ENCODE measurements around the gene GFAP.

GFAP gene

DNA sequence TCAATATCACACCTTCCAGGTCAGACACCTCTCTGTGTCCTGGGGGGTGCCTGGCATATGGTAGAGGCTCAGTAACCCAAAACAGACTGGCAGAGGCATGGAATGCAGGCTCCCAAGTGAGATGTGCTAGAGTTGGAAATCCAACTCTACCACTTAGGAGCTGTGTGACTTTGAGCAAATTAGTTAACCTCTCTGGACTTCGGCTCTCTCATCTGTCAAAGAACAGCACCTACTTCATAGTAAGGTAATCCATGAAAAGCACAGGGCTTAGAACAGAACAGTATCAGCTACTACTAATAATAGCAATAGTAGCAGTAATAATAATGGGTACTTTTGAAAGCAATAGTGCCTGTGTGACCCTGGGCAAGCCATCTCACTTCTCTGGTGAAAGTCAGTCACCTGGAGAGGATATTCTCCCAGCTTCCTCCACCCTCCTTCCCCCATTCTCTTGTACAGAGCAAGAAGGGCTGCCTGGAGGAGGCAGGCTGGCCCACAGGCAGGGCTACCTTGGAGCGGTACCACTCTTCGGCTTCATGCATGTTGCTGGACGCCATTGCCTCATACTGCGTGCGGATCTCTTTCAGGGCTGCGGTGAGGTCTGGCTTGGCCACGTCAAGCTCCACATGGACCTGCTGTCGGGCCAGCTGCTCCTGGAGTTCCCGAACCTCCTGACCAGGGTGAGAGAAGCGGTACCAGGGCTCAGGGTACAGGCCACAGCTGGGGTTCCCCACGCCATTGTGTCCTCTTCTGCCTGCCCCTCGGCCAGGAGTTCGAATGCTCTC, 2.3 kb downstream of the GFAP start:
- DNase-seq = no peak

DNA sequence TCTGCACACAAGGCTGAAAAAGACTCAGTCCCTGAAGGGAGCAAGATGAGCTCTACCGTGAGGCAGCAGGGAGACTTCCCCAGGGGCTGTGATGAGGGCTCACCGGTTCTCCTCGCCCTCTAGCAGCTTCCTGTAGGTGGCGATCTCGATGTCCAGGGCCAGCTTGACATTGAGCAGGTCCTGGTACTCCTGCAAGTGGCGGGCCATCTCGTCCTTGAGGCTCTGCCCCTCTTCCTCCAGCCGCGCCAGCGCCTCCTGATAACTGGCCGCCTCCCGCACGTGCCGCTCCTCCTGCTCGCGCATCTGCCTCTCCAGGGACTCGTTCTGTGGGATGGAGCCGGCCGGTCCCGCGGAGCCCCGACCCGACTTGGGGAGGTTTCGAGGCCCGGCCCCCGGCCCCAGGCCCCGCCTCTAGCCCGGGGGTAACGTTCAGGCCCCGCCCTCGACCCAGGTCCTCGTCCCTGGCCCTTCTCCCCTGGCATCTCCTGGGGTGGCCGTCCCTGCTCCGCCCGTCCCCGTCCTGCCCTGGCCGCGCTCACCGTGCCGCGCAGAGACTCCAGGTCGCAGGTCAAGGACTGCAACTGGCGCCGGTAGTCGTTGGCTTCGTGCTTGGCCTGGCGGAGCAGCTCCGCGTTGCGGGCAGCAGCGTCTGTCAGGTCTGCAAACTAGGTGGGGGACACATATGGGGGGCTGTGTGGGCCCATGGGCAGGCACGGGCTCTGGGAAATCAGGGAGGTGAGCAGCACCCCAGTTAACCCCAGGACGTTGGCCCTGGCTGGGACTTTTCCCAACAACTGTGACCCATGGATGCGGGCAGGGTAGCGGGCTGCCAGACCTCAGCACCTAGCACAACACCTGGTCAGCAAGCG, 3.9 kb downstream of the GFAP start:
- peak; percentile 60 for DNase-seq

DNA sequence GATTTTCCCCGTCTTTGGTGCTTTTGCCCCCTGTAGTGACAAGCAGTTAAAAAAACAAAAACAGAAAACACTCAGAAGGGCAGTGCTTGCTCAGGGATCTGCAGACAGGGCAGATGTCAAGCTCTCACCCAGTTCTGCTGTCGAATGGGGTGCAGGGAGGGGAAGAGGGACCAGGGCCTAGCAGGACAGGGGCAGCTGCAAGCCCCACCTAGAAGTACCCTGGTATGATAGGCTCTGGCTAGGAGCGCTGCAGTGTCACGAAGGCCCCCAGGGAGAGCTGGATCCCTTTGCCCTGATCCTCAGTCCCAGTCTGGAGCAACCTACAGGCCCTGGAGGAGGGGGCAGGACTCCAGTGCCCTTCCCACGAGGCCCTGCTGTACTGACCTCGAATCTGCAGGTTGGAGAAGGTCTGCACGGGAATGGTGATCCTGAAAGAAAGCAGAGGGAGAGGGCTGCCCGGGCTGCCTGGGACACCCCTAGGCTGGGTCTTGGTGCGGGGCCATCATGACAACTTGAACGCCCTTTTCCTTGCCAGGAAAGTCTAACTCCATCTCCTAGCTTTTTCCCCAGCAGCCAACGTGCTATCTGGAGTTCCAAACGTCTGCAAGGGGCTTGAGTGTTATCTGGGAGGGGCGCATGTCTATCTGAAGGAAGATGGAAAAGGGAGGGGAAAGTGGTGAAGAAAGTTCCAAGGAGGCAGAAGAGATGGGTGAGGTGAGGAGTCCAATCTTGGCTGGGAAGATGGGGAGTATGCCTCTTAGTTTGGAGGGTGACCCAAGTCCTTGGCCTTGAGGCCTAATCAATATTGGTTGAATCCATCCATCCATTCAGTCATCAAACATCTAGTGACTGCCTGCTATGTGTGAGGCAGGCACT, 4.8 kb downstream of the GFAP start:
- no peak for DNase-seq

DNA sequence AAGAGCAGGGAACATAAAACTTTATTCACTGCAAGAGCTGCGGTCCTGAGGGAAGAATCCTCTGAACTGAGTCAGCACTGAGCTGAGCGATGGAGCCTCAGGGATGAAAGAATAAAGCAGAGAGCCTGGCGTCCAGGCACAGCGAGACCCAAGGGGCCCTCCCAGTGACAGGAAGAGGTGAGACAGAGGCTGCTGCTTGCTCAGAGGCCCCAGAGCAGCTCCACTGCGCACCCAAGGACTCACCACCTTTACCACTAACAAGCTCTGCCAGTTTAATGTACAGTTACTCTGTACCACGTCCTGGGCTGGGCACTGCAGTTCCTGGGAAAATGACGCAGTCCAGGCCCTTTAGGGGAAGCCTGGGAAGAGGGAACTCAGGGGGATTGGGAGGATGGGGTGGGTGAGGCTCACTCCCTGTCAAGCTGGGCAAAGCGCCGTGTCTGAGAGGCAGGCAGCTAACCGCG, 5.6 kb downstream of the GFAP start:
- DNase-seq = no peak

DNA sequence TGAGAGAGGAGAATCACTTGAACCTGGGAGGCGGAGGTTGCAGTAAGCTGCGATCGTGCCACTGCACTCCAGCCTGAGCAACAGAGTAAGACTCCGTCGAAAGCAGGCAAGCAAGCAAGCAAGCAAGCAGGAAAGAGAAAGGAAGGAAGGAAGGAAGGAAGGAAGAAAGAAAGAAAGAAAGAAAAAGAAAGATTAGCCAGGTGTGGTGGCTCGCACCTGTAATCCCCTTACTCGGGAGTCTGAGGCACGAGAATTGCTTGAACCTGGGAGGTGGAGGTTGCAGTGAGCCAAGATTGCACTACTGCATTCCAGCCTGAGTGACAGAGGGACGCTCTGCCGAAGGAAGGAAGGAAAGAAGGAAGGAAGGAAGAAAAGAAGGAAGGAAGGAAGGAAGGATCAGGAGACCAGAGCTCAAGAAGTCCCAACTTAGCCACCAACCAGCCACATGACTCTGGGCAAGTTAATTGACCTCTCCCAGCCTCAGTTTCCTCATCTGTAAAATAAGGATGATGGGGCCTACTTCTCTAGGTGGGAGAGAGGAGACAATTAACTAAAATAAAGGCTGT, 6.5 kb downstream of the GFAP start:
- DNase-seq = no peak

DNA sequence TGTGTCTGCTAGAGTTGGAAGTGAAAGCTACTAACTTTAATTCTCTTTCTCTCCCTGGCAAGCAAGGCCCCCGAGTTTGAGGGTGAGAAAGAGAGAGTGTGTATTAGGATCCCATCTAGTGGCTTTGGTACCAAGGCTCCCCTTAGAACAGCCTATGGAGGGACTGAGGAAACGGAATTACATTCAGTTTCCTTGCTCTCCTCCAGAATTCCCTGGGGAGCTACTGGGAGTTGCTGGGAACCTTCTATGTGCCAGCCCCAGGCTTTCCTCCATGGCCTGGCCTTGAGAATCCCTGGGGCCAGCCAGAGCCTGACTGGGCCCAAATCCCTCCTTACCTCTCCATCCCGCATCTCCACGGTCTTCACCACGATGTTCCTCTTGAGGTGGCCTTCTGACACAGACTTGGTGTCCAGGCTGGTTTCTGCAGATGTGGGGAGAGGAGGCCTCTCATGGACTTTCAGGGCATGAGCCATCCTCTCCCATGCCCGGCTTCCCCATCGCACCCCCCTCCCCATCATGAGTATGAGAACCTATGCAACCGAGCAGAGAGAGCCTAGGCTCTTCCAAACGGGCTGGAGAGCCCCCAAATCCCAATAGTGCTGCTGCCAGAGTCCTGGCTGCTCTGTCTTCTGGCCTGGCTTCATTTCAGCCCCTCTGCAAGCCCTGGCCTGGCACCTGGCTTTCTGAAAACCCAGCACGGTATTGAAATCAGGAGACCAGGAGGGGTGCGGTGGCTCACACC, 7.4 kb downstream of the GFAP start:
- DNase-seq = no peak

DNA sequence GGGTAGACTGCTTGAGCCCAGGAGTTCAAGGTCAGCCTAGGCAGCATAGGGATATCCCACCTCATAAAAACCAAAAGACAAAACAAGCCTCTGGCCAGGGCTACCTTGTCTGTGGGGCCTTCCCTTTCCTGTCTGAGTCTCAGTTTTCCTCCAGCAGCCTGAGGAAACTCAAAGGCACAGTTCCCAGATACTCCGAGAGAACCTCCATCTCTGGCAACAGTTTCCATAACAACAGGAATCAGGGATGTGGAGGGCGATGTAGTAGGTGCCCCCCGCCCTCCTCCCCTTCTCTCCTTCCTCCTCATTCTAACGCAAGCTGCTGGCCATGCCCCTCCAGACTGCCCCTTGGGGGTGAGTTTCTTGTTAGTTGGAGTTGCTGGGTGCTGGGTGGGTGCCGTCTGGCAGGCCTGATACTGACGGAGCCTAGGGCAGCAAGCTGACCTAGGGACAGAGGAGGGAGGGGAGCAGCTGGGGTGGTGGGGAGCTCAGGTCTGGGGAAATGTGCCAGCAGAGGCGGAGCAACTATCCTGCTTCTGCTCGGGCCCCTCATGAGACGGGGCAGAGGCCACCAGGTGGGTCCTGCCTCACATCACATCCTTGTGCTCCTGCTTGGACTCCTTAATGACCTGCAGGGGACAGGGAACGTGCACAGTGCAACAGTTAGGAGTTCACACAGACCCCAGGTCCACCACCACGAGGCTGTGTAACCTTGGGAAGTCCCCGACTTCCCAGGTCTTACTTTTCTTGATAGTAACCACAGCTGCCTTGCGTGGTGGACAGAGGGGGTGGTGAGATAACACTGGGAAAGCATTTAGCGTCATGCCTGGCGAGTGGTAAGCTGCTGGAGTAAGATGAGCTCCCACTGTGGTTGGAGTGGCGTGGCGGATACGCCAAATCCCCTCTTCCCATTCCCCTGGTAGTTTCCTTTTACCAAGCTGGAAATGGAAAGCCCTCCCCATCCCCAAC, 8.3 kb downstream of the GFAP start:
- DNase-seq = no peak

DNA sequence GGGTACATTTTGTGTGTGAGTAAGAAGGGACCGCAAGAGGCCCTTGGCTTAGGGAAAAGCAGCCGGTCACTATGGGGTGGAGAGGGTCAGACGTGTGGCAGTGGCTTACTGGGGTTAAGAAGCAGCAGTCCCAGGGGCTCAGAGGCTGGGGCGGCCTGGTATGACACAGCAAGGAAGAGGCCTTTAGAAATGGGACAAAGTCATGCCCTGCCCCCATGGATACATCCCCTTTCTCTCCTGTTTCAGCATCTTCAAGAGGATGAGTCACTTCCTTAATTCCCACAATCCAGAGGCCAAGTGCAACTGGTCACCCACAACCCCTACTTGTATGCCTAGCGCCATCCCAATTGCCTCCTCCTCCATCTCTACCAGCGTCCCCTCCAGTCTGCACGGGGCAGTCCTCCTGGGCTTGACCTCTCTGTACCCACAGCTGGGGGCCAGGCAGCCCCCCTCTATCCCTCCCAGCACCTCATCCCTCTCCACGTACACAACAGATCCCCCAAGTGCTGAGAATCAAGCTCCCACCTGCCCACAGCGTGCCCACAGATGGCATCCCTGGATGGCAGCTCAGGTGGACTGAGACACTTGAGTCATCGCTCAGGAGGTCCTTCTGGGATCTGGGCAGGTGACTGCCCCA, 9.2 kb downstream of the GFAP start:
- DNase-seq = no peak

DNA sequence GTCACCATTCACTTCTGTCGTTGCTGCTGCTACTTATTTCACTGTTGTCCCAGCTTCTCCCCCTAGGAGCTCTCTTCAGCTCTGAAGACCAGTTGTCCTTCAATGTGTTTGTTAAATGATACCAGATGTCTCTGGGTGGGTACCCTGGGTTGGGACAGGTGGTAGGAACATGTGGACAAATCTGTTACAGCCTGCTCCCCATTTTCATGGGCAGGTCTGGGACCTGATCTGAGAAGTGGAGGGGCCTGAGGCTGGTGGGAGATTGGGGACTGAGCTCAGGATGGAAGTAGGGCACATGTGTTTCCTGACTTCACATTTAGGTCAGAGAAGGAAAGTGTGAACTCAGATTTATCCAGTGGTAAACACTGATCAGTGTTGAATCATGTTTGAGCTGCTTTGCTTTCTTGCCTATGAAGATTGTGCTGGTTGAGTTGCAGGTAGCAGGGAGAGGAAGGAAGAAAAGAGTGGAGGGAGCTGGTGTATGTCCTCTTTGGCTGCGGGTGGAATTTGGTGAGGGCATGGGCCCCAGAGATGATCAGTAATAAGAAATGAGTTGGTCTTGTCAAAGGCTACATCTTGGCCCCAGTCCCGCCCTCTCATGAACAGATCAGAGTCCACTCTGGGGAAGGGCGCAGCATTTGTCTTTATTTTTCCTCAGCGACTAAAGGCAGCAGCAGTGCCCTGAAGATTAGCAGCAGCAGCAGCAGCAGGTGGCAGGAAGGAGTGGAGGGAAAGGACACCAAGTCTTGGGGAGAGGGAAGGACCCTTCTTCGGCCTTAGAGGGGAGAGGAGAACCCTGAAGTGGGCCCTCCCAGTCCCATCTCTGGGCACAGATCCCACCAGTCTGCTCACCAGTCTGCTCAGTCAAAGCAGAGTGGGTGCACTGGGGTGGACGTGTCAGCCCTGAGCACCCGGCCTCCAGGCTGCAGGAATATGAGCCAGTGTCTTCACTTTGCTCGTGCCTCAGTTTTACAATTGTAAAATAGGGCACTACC, 10.0 kb downstream of the GFAP start:
- no peak for DNase-seq

DNA sequence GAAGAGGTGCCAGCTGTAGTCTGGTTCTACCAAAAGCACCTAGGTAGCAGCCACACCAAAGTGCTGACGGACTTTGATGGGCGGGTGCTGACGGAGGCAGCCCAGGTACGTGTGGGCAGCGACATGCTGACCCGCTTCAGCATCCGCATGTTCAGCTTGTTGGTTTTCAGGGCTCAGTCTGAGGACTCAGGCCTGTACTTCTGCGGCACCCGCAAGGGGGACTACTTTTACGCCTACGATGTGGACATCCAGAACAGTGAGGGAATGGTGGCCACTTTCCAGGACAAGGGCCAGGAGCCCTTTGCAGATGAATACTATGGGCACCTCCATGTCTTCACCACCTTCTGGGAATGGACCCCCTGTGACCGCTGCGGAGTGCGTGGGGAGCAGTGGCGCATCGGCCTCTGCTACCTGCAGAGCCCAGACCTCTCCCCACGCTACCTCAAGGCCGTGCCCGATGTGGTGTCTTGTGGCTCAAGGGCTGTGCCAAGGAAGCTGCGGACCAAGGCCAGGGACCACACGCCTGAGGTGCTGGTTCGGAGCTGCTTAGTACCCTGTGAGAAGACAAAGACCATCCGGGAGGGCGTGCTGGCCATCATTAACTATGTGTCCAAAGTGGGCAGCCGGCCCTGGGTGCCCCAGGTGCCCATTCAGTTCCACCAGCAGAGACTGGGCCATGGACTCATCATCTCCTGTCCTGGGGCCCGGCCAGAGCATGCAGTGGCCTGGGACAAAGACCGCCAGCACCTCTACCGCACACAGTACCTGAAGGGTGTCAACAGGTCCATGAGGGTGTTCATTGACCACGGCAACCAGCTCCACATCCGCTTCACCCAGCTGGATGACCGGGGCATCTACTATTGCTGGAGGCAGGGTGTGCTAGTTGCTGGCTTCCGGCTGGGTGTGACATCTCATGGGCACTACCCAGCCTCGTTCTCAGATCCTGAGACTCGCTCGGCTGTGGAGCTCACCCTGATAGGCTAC, 11.0 kb downstream of the GFAP start:
- DNase-seq = no peak

DNA sequence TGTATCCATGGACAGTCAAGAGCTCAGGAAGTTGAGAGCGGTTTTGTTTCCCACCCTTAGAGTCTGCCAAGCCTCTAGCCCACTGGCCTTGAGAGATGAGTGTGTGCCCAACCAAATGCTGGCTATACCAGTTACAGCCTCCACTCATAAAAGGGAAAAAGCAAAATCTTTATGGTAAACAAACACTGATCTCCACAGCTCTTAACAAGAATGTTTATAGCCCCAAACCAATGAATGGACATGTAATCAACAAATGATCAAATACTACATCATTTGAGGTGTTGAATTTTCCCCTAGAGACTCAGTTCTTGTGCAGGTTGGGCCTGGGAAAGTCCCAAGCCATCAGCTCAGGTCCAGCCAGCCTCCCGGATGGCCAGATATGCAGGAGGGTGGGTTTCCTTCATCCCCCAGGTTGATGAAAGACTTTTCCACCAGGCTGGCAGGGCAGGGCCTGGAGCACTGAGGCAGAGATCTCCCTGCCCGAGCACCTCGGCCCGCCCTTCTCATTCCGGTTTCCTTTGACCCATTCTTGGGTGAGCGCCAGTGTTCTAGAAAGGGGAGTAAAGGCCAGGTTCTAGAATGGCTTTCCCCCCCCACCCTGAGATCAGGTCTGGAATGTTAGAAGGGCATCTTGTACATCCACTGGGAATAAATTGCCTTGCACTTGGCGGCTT, 12.2 kb downstream of the GFAP start:
- DNase-seq = no peak

DNA sequence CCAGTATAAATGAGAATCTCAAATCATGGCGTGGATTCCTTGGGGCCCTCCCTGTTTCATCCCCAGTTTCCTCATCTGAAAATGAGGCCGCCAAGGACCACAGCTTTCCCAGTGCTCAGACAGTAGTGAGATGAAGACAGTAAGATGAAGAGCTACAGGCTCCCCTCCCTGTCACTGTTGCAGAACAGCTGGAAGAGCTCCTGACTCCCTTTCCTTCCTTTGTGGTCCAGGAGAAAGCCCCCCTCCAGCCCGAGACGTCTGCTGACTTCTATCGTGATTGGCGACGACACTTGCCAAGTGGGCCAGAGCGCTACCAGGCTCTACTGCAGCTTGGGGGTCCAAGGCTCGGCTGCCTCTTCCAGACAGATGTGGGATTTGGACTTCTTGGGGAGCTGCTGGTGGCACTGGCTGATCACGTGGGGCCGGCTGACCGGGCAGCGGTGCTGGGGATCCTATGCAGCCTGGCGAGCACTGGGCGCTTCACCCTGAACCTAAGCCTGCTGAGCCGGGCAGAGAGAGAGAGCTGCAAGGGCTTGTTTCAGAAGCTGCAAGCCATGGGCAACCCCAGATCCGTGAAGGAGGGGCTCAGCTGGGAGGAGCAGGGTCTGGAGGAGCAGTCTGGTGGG, 13.1 kb downstream of the GFAP start:
- DNase-seq = no peak

DNA sequence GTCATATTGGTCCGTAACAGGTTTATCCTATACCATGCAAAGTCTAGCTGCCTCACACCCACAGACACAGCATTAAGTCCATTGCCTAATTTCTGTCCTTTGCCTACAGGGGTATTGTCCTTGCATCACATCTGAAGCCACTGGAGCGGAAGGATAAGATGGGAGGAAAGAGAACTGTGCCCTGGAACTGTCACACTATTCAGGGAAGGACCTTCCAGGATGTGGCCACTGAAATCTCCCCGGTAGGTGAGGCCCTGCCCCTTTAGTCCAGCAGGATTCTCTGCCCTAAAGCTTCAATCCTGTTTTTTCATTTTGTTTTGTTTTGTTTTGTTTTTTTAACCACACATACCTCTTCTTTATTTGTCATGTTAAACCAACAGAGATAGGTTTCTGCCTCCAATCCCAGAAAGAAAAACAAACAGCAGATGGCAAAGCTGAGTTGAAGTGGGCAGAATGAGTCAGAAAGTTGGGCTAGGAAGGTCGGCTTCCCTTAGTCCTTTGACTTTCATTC, 13.8 kb downstream of the GFAP start:
- DNase-seq = no peak

DNA sequence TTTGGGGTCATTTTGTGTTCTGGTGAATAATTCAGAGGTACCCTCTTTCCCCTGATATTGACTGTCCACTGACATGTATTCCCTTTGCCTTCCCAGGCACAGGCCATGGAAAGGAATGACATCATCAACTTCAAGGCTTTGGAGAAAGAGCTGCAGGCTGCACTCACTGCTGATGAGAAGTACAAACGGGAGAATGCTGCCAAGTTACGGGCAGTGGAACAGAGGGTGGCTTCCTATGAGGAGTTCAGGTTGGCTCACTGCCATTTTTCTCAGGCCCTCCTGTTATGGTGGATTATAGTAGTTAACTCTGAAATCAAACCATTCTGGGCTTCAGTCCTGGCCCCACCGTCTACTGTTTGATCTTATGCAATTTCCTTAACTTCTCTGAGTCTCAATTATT, 14.4 kb downstream of the GFAP start:
- DNase-seq = no peak

DNA sequence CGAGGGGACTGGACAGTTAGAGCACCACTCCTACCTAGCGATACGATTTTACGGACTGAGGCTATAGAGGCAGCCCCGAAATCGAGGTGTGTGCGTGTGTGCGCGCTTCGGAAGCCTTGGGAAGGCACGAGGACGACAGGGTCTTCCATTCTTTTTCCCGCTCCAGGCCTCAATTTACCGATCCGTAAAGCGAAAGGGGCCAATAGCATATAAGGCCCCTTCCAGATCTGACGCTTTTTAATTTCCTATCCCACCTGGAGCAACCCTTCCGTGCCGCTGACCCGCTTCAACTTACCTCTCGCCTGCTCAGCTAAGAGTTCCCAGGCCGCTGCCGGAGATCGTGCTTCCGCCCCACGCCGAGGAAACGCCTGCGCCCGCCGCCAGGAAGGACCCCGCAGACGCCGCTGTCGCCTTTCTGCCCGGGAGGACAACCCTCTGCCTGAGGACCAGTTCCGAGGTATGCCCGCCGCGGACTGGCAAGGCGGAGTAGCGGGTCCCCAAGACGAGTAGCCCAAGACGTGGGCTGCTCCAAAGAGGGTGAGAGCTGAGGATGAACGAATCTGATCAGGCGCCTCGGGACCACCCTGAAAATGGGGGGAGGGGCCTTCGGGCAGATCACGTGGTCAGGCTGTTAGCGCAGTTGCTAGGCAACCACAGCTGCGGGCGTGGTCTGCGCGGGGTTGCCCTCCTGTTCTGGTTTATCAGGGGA, 16.1 kb downstream of the GFAP start, which contains the start of gene EFTUD2:
EFTUD2 (minus strand) TSS at position 372 of the 709 bp plus-strand sequence. CDS start 4,924 bp downstream, outside the sequence.
- DNase-seq = peak; percentile 94

DNA sequence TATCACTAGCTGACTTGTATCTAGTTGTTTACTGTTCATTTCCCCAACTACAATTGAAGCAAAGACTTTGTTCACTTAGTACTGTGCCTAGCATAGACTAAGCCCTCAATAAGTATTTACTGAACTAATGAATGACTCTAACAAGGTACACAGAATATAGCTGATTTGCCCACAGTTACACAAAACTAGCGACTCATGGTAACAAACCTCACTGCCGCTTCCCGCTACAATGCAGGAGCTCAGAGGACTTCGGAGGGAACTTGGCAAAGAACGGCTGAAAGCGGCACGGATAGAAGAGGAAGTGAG, 16.6 kb downstream of the GFAP start:
- DNase-seq = no peak

Measured in CD4-positive, alpha-beta T cell treated with Interleukin-17A for 1 hour (primary cell).